SK-N-SH (cell line): ENCODE measurements around the gene TMEM209. TPM values are rescaled to one million over a fixed set of nuclear protein-coding genes. Genes with fewer than 3 reads are reported as not detected.

Source experiments
- CTCF ChIA-PET: fragments of 300-600, 350-600 bp; formaldehyde crosslinking; extraction: SDS; loops from one replicate; lab custom pipeline; 2021; lab: Yijun Ruan, JAX
- POLR2A ChIA-PET: fragments of 350-600 bp; sonication (Branson Sonifier 250); formaldehyde crosslinking; extraction: SDS; loops from one replicate; lab custom pipeline; 2020; ENCODE audit warnings: antibody characterized with exemption, inconsistent platforms; lab: Yijun Ruan, JAX
- DNase-seq: peaks from one replicate; pipeline ENCODE4 v3.0.0; 2012
- H2AFZ ChIP-seq: fragments of 200-600 bp; sonication (generic); 2 replicates; pipeline ENCODE4 v1.8.1; 2016; ENCODE audit warnings: antibody characterized with exemption, mild to moderate bottlenecking, low read depth
- H3F3A ChIP-seq: fragments of 200-600 bp; sonication (generic); replicated peaks from 2 replicates; pipeline ENCODE3; 2016; ENCODE audit warnings: antibody characterized with exemption, mild to moderate bottlenecking; ENCODE audit not compliant: insufficient read depth
- H3K27ac ChIP-seq, 2 experiments: fragments of 200-500 bp in 1 of 2; fragments of 200-600 bp in 1 of 2; sonication (Bioruptor generic) in 1 of 2; sonication (generic), shearing (Covaris generic) in 1 of 2; 2 replicates each; pipeline versions ENCODE4 v1.5.1 to v1.6.1; 2014 to 2016; ENCODE audit warnings: low read depth in 2 of 2, inconsistent platforms in 1 of 2, low read length in 1 of 2, mild to moderate bottlenecking in 1 of 2, mixed read lengths in 1 of 2
- H3K27me3 ChIP-seq: fragments of 200-600 bp; sonication (generic), shearing (Covaris generic); 2 replicates; pipeline ENCODE4 v1.6.1; 2016; ENCODE audit warnings: mixed run types; ENCODE audit not compliant: insufficient read depth
- H3K36me3 ChIP-seq, 2 experiments: fragments of 200-500 bp in 1 of 2; fragments of 200-600 bp in 1 of 2; sonication (Bioruptor generic) in 1 of 2; sonication (generic) in 1 of 2; replicated peaks in 1 of 2; 2 replicates each; pipeline versions ENCODE3 to v1.5.1; 2014 to 2016; ENCODE audit warnings: low read length in 1 of 2, mild to moderate bottlenecking in 1 of 2; ENCODE audit not compliant: insufficient read depth in 2 of 2, control insufficient read depth in 1 of 2
- H3K4me1 ChIP-seq, 2 experiments: fragments of 200-500 bp in 1 of 2; fragments of 200-600 bp in 1 of 2; sonication (Bioruptor generic) in 1 of 2; sonication (generic), shearing (Covaris generic) in 1 of 2; 2 replicates each; pipeline versions ENCODE4 v1.5.1 to v1.6.1; 2014 to 2016; ENCODE audit warnings: low read depth in 1 of 2, low read length in 1 of 2, mixed run types in 1 of 2; ENCODE audit not compliant: insufficient read depth in 2 of 2, control insufficient read depth in 1 of 2
- H3K4me2 ChIP-seq: fragments of 200-600 bp; sonication (generic), shearing (Covaris generic); 2 replicates; pipeline ENCODE4 v1.6.1; 2017; ENCODE audit warnings: mixed run types
- H3K4me3 ChIP-seq, 2 experiments: fragments of 200-500 bp in 1 of 2; fragments of 200-600 bp in 1 of 2; sonication (Bioruptor generic) in 1 of 2; sonication (generic), shearing (Covaris generic) in 1 of 2; 2 replicates each; pipeline versions ENCODE4 v1.5.1 to v1.8.1; 2014 to 2016; ENCODE audit warnings: low read depth in 2 of 2, inconsistent platforms in 1 of 2, low read length in 1 of 2, mild to moderate bottlenecking in 1 of 2, mixed read lengths in 1 of 2, moderate library complexity in 1 of 2
- H3K79me2 ChIP-seq: fragments of 200-600 bp; sonication (generic); 2 replicates; pipeline ENCODE4 v1.8.1; 2017; ENCODE audit warnings: mild to moderate bottlenecking; ENCODE audit not compliant: insufficient read depth
- H3K9ac ChIP-seq: fragments of 200-600 bp; sonication (generic); 2 replicates; pipeline ENCODE4 v1.6.1; 2017; ENCODE audit warnings: mixed run types
- H3K9me2 ChIP-seq: fragments of 200-600 bp; sonication (generic); 2 replicates; pipeline ENCODE4 v1.6.1; 2017; ENCODE audit warnings: mixed run types
- H3K9me3 ChIP-seq: fragments of 200-600 bp; sonication (generic); 2 replicates; pipeline ENCODE4 v1.6.1; 2017; ENCODE audit warnings: mixed run types, mild to moderate bottlenecking, moderate library complexity
- H4K20me1 ChIP-seq: fragments of 200-600 bp; sonication (generic); 2 replicates; pipeline ENCODE4 v1.6.1; 2017; ENCODE audit warnings: mild to moderate bottlenecking, mixed run types; ENCODE audit not compliant: insufficient read depth
- CHD2 ChIP-seq: fragments of 150-350 bp; IDR thresholded peaks from 2 replicates; pipeline ENCODE4 v1.6.1; 2018; ENCODE audit warnings: low read length; ENCODE audit not compliant: partially characterized antibody
- EP300 ChIP-seq, 2 experiments: IDR thresholded peaks; 2 replicates each; pipeline versions ENCODE4 v1.4.0 to v1.6.1; 2012; ENCODE audit warnings: borderline replicate concordance in 1 of 2, low read depth in 1 of 2, low read length in 1 of 2
- EZH2phosphoT487 ChIP-seq: fragments of 200-600 bp; sonication (generic); IDR thresholded peaks from 2 replicates; pipeline ENCODE4 v1.6.1; 2017; ENCODE audit warnings: low read depth, mixed run types, mild to moderate bottlenecking, antibody characterized with exemption, moderate library complexity, borderline replicate concordance
- FOSL2 ChIP-seq: IDR thresholded peaks from 2 replicates; pipeline ENCODE4 v1.4.0; 2012; ENCODE audit warnings: low read depth, mild to moderate bottlenecking, moderate library complexity, borderline replicate concordance
- FOXM1 ChIP-seq: IDR thresholded peaks from 2 replicates; pipeline ENCODE4 v1.4.0; 2012; ENCODE audit warnings: low read depth, mild to moderate bottlenecking
- JUND ChIP-seq: IDR thresholded peaks from 2 replicates; pipeline ENCODE4 v1.4.0; 2012
- MXI1 ChIP-seq: IDR thresholded peaks from 2 replicates; pipeline ENCODE4 v1.6.1; 2012; ENCODE audit warnings: mild to moderate bottlenecking, low read depth, low read length, improper control_type of control experiment
- NFIC ChIP-seq: IDR thresholded peaks from 2 replicates; pipeline ENCODE4 v1.4.0; 2012; ENCODE audit warnings: borderline replicate concordance
- RAD21 ChIP-seq: IDR thresholded peaks from 2 replicates; pipeline ENCODE4 v1.6.1; 2012; ENCODE audit warnings: mild to moderate bottlenecking, low read length
- SIN3A ChIP-seq: IDR thresholded peaks from 2 replicates; pipeline ENCODE4 v1.6.1; 2012; ENCODE audit warnings: low read depth, mild to moderate bottlenecking, low read length, moderate library complexity, borderline replicate concordance
- SMC3 ChIP-seq: IDR thresholded peaks from 2 replicates; pipeline ENCODE4 v1.6.1; 2012; ENCODE audit warnings: low read depth, low read length, improper control_type of control experiment
- TAF1 ChIP-seq: IDR thresholded peaks from 2 replicates; pipeline ENCODE4 v1.6.1; 2012; ENCODE audit warnings: low read depth, mild to moderate bottlenecking, low read length, moderate library complexity, borderline replicate concordance
- TCF12 ChIP-seq: IDR thresholded peaks from 2 replicates; pipeline ENCODE4 v1.4.0; 2012
- TEAD4 ChIP-seq: IDR thresholded peaks from 2 replicates; pipeline ENCODE4 v1.4.0; 2012; ENCODE audit warnings: mild to moderate bottlenecking, borderline replicate concordance; ENCODE audit not compliant: insufficient read depth
- ZBTB33 ChIP-seq: IDR thresholded peaks from 2 replicates; pipeline ENCODE4 v1.4.0; 2012; ENCODE audit warnings: low read depth, borderline replicate concordance
- WGBS: methylation state at CpG from one replicate; pipeline ENCODE4 v1.1.6; 2017; ENCODE audit warnings: low lambda C conversion rate; 5-methylcytosine and 5-hydroxymethylcytosine counted together
- polyA plus RNA-seq, 3 experiments: library from polyadenylated mRNA; depleted of rRNA; stranded (reverse); fragments of >200 nt; gene quantifications; 2 replicates each; pipeline ENCODE4 v1.2.3, GENCODE V29; 2012
- TF ChIP-seq, protein P1 (sequence below): IDR thresholded peaks from 2 replicates; pipeline ENCODE4 v1.4.0; 2012; ENCODE audit warnings: low read depth
- TF ChIP-seq, protein P2 (sequence below): fragments of 200-600 bp; sonication (generic); IDR thresholded peaks from 2 replicates; pipeline ENCODE4 v1.6.1; 2017; ENCODE audit warnings: antibody characterized with exemption, mild to moderate bottlenecking, moderate library complexity
- TF ChIP-seq, protein P3 (sequence below): IDR thresholded peaks from 2 replicates; pipeline ENCODE4; 2012

Gene TMEM209
- polyA plus RNA-seq, 1 of the 3 experiments (the other 2 are of a cell fraction) = 14.9 TPM

DNA sequence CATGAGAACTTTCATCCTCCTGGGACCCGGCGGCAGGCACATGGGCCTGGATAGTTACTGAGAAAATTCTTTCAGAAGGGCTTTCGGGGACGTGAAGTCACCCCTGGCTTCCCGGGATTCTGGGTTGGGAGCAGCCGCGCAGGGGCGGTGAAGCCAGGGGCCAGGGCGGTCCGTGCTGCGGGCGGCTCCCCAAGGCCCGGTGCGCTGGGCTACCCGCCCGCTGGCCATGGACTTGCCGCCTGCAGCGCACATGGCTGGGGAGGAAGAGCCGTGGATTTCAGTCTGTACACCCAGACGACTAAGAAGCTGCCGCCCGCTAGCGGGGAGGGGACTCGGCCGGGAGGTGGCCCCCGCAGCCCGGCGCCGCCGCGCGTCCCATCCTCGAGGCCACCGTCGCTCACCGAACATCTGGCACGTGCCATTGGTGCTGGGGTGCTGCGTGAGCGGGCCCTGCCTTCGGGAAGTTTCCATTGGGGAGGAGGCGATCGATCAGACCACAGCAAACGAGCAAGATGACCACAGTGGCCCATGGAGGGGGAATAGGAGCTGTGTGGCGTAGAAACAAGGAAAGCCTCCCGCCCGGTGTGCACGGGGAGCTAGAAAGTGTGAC, 64.5 kb downstream of the TMEM209 start:
- ChIA-PET POLR2A (interaction anchor here (1.0 to 2.9 kb wide), 5 partner anchors 13 to 71 kb away, joined by 3 to 19 read pairs (median 4); partner anchors contain the start of genes KLHDC10 and TMEM209), CTCF (interaction anchor here (0.6 to 4.1 kb wide), 6 partner anchors 13 to 488 kb away, joined by 3 to 30 read pairs (median 4); partner anchors contain the start of gene KLHDC10)
- Histone ChIP-seq H4K20me1 (no peaks in the 10 kb centered on the region), H3K9me3 (no peaks in the 10 kb centered on the region), H3K4me3 (no peak overlapping the region), H3K9ac (no peak overlapping the region), H3K27me3 (no peaks in the 10 kb centered on the region), H3K9me2 (no peaks in the 10 kb centered on the region), H3K79me2 (no peaks in the 10 kb centered on the region), H3K27ac (no peak overlapping the region), H3K4me2 (no peak overlapping the region), H2AFZ (no peak overlapping the region), H3F3A (peaks cover 6% of the 10 kb centered on the region), H3K4me1 (peaks cover 11 to 15% of the 10 kb centered on the region in 2 experiments; a peak in 2 of 4 replicates), H3K36me3 (peaks cover 5 to 15% of the 10 kb centered on the region in 2 experiments)
- WGBS = 97% methylated on average over 45 of the region's 47 CpGs
- TF ChIP-seq FOSL2 = no peak
- DNase-seq = no peak

- POLR2A ChIA-PET = interaction anchor here (1.5 kb wide), 1 partner anchor 66 kb away, joined by 5 read pairs; the partner anchor contains the start of gene TMEM209
- no peak for DNase-seq
- H3K4me1 ChIP-seq = peaks cover 14 to 15% of the 10 kb centered on the region in 2 experiments; a peak in 2 of 4 replicates
- no peaks in the 10 kb centered on the region for H3K27me3 ChIP-seq
- no peaks in the 10 kb centered on the region for H3K79me2 ChIP-seq
- H3K36me3 ChIP-seq = peaks cover 16 to 24% of the 10 kb centered on the region in 2 experiments
- 100% methylated on average over 2 of the region's 2 CpGs for WGBS
- H3K27ac ChIP-seq = no peak overlapping the region
- no peak for TF ChIP-seq NFIC
- TF ChIP-seq, protein P1, sequence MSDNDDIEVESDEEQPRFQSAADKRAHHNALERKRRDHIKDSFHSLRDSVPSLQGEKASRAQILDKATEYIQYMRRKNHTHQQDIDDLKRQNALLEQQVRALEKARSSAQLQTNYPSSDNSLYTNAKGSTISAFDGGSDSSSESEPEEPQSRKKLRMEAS = no peak
- TF ChIP-seq, protein P2, sequence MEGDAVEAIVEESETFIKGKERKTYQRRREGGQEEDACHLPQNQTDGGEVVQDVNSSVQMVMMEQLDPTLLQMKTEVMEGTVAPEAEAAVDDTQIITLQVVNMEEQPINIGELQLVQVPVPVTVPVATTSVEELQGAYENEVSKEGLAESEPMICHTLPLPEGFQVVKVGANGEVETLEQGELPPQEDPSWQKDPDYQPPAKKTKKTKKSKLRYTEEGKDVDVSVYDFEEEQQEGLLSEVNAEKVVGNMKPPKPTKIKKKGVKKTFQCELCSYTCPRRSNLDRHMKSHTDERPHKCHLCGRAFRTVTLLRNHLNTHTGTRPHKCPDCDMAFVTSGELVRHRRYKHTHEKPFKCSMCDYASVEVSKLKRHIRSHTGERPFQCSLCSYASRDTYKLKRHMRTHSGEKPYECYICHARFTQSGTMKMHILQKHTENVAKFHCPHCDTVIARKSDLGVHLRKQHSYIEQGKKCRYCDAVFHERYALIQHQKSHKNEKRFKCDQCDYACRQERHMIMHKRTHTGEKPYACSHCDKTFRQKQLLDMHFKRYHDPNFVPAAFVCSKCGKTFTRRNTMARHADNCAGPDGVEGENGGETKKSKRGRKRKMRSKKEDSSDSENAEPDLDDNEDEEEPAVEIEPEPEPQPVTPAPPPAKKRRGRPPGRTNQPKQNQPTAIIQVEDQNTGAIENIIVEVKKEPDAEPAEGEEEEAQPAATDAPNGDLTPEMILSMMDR = no peak
- TF ChIP-seq FOXM1 = no peak
- no peak for TF ChIP-seq TEAD4
- TF ChIP-seq TCF12 = no peak
- no peak for TF ChIP-seq RAD21
- no peak for TF ChIP-seq CHD2
- TF ChIP-seq, protein P3, sequence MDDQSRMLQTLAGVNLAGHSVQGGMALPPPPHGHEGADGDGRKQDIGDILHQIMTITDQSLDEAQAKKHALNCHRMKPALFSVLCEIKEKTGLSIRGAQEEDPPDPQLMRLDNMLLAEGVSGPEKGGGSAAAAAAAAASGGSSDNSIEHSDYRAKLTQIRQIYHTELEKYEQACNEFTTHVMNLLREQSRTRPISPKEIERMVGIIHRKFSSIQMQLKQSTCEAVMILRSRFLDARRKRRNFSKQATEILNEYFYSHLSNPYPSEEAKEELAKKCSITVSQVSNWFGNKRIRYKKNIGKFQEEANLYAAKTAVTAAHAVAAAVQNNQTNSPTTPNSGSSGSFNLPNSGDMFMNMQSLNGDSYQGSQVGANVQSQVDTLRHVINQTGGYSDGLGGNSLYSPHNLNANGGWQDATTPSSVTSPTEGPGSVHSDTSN = no peak
- TF ChIP-seq EZH2phosphoT487 = no peak
- no peak for TF ChIP-seq SMC3
- TF ChIP-seq MXI1 = no peak
- TF ChIP-seq ZBTB33 = no peak
- TF ChIP-seq TAF1 = no peak
- no peak for TF ChIP-seq EP300 (IDR thresholded peaks at IDR 0.05; ENCODE audit: borderline replicate concordance in 1 of 2, low read depth in 1 of 2, low read length in 1 of 2)
- no peak for TF ChIP-seq SIN3A
- TF ChIP-seq JUND = no peak
- no peak overlapping the region for H3K4me3 ChIP-seq
- peaks cover 1% of the 10 kb centered on the region for H3F3A ChIP-seq
- no peaks in the 10 kb centered on the region for H3K9me2 ChIP-seq
- H3K9ac ChIP-seq = no peak overlapping the region
- no peaks in the 10 kb centered on the region for H3K9me3 ChIP-seq
- H3K4me2 ChIP-seq = no peak overlapping the region
- H2AFZ ChIP-seq = no peak overlapping the region
- no peaks in the 10 kb centered on the region for H4K20me1 ChIP-seq
- CTCF ChIA-PET = interaction anchor here (0.8 to 4.1 kb wide), 3 partner anchors 67 to 475 kb away, joined by 4 to 30 read pairs (median 5); partner anchors contain the start of gene KLHDC10
Measured at GRCh38 chr7:130139193-130139960, 65.8 kb downstream of the TMEM209 start.
